Measurements from ENCODE around the gene ADAMTS5. TPM values are rescaled to one million over a fixed set of nuclear protein-coding genes. Genes with fewer than 3 reads are reported as not detected.

The ADAMTS5 gene
- total and polyA plus RNA-seq, 8 donors: 0.55 to 52.0 (median 3.5) TPM

- TF ChIP-seq POLR2AphosphoS5 (IDR thresholded peaks at IDR 0.05) (no peak), CTCF (IDR thresholded peaks at IDR 0.05) (no peak), POLR2A (IDR thresholded peaks at IDR 0.05) (no peak), EP300 (IDR thresholded peaks at IDR 0.05) (no peak)
- Histone ChIP-seq H3K27ac (no peak overlapping the region), H3K9me3 (no peaks in the 10 kb centered on the region), H3K4me1 (no peaks in the 10 kb centered on the region), H3K27me3 (no peaks in the 10 kb centered on the region), H3K4me3 (no peak overlapping the region), H3K36me3 (no peaks in the 10 kb centered on the region)
- 48 to 65% (median 61%) methylated on average over 3 of the region's 3 CpGs for WGBS, 5 donors
- no peak for DNase-seq
- intact Hi-C loops (cut with DNase I; ENCODE audit: low total_unique reads): no loop called here
These were observed 79.6 kb downstream of the ADAMTS5 start for GRCh38 chr21:26887251-26887650.

GRCh38 chr21:26884436-26884835 is 82.5 kb downstream of the ADAMTS5 start:
- H3K9me3 ChIP-seq: no peaks in the 10 kb centered on the region
- TF ChIP-seq EP300 (IDR thresholded peaks at IDR 0.05): no peak
- no peaks in the 10 kb centered on the region for H3K27me3 ChIP-seq
- no peak overlapping the region for H3K4me3 ChIP-seq
- no peak for DNase-seq
- no peaks in the 10 kb centered on the region for H3K4me1 ChIP-seq
- WGBS, 5 donors: 82 to 97% (median 89%) methylated on average over 2 of the region's 2 CpGs
- H3K36me3 ChIP-seq: no peaks in the 10 kb centered on the region
- H3K27ac ChIP-seq: no peak overlapping the region
- intact Hi-C loops (cut with DNase I; ENCODE audit: low total_unique reads): no loop called here

GRCh38 chr21:26883768-26884167 is 83.1 kb downstream of the ADAMTS5 start:
- Histone ChIP-seq H3K4me3 (no peak overlapping the region), H3K4me1 (no peaks in the 10 kb centered on the region), H3K9me3 (no peaks in the 10 kb centered on the region), H3K27ac (no peak overlapping the region), H3K27me3 (no peaks in the 10 kb centered on the region), H3K36me3 (no peaks in the 10 kb centered on the region)
- DNase-seq: no peak
- 55 to 66% (median 62%) methylated on average over 2 of the region's 2 CpGs for WGBS, 5 donors
- no peak for TF ChIP-seq POLR2AphosphoS5 (IDR thresholded peaks at IDR 0.05)
- TF ChIP-seq CTCF (IDR thresholded peaks at IDR 0.05): no peak
- no peak for TF ChIP-seq EP300 (IDR thresholded peaks at IDR 0.05)
- intact Hi-C loops (cut with DNase I; ENCODE audit: low total_unique reads): no loop called here

GRCh38 chr21:26881504-26882228 is 85.2 kb downstream of the ADAMTS5 start:
- Histone ChIP-seq H3K36me3 (no peaks in the 10 kb centered on the region), H3K27ac (no peak overlapping the region), H3K4me1 (no peaks in the 10 kb centered on the region), H3K4me3 (no peak overlapping the region), H3K9me3 (no peaks in the 10 kb centered on the region), H3K27me3 (no peaks in the 10 kb centered on the region)
- intact Hi-C loops (cut with DNase I; ENCODE audit: low total_unique reads): no loop called here
- WGBS, 5 donors: 51 to 54% (median 53%) methylated on average over 4 of the region's 4 CpGs
- TF ChIP-seq POLR2AphosphoS5 (IDR thresholded peaks at IDR 0.05): no peak
- no peak for TF ChIP-seq POLR2A (IDR thresholded peaks at IDR 0.05)
- no peak for TF ChIP-seq EP300 (IDR thresholded peaks at IDR 0.05)
- TF ChIP-seq CTCF (IDR thresholded peaks at IDR 0.05): no peak
- DNase-seq: peak in 1 of 2 donors; percentile 45

- Histone ChIP-seq H3K4me1 (no peaks in the 10 kb centered on the region), H3K27ac (no peak overlapping the region), H3K4me3 (no peak overlapping the region), H3K9me3 (peaks cover 0 to 14% (median 6%) of the 10 kb centered on the region in 4 donors), H3K36me3 (no peaks in the 10 kb centered on the region), H3K27me3 (no peaks in the 10 kb centered on the region)
- TF ChIP-seq POLR2A (IDR thresholded peaks at IDR 0.05) (no peak), EP300 (IDR thresholded peaks at IDR 0.05) (no peak)
- intact Hi-C loops (cut with DNase I; ENCODE audit: low total_unique reads): no loop called here
- no peak for DNase-seq
- 48 to 67% (median 53%) methylated on average over 6 of the region's 6 CpGs for WGBS, 5 donors
These were observed 89.9 kb downstream of the ADAMTS5 start for GRCh38 chr21:26877018-26877417.

Data from stomach (tissue), 9 donors.